ENCODE measurements around the gene CSHL1.

The CSHL1 gene

DNA sequence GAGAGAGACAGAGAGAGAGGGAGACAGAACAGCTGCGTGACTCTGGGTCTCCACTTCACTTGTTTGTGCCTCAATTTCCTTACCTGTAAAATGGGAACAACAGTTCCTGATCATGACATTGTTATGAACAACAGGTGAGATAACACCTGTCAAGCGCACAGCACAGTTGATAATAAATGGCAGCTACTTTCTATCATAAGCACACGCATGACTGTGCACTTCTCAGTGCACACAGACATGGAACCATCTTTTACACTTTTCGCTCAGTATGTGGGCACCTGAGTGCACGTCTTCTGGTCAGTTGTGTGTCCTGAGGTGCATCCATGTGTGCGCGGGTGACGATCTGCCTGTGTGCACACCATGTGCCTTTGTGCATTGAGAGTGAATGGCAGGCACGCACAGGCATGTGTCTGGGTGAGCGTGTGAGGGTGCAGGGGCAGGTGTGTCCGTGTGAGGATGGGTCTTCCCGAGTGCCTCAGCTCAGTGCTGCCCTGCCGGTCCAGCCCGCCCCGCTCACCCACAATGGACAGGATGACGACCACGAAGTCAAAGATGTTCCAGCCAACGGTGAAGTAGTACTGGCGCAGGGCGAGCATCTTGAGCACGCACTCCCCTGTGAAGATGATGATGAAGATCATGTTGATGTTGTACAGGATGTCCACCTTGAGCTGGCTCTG, 31.4 kb upstream of the CSHL1 start:
- no peak for TF ChIP-seq CTCF (IDR thresholded peaks at IDR 0.05; ENCODE audit: insufficient read depth, low read length, poor library complexity, severe bottlenecking)
- H3K27me3 ChIP-seq (replicated peaks; ENCODE audit: control insufficient read depth, insufficient read depth, low read length) = no peaks in the 10 kb centered on the region
- no peak for DNase-seq (ENCODE audit: extremely low read depth, insufficient read length)
- H3K36me3 ChIP-seq (ENCODE audit: control insufficient read depth, insufficient read depth, low read length) = no peaks in the 10 kb centered on the region
- no peak overlapping the region for H3K4me3 ChIP-seq (replicated peaks; ENCODE audit: low read depth, low read length)

DNA sequence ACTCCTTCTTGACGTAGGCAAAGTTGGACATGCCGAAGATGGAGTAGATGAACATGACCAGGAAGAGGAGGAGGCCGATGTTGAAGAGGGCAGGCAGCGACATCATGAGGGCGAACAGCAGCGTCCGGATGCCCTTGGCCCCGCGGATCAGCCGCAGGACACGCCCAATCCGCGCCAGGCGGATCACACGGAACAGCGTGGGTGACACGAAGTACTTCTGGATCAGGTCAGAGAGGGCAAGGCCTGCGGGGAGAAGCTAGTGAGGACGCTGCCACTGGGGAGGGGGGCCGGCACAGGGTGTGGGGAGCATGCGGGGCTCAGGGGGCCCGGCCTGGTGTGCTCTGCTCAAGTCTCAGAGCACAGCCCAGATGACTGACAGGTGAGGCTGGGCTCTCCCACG, 30.7 kb upstream of the CSHL1 start:
- no peak for TF ChIP-seq CTCF (IDR thresholded peaks at IDR 0.05; ENCODE audit: insufficient read depth, low read length, poor library complexity, severe bottlenecking)
- H3K36me3 ChIP-seq (ENCODE audit: control insufficient read depth, insufficient read depth, low read length) = no peaks in the 10 kb centered on the region
- no peak overlapping the region for H3K4me3 ChIP-seq (replicated peaks; ENCODE audit: low read depth, low read length)
- no peak for DNase-seq (ENCODE audit: extremely low read depth, insufficient read length)
- H3K27me3 ChIP-seq (replicated peaks; ENCODE audit: control insufficient read depth, insufficient read depth, low read length) = no peaks in the 10 kb centered on the region

GRCh38 chr17:63941162-63941561, 30.1 kb upstream of the CSHL1 start:
- Histone ChIP-seq H3K4me3 (replicated peaks; ENCODE audit: low read depth, low read length) (no peak overlapping the region), H3K27me3 (replicated peaks; ENCODE audit: control insufficient read depth, insufficient read depth, low read length) (no peaks in the 10 kb centered on the region), H3K36me3 (ENCODE audit: control insufficient read depth, insufficient read depth, low read length) (no peaks in the 10 kb centered on the region)
- no peak for TF ChIP-seq CTCF (IDR thresholded peaks at IDR 0.05; ENCODE audit: insufficient read depth, low read length, poor library complexity, severe bottlenecking)
- no peak for DNase-seq (ENCODE audit: extremely low read depth, insufficient read length)

DNA sequence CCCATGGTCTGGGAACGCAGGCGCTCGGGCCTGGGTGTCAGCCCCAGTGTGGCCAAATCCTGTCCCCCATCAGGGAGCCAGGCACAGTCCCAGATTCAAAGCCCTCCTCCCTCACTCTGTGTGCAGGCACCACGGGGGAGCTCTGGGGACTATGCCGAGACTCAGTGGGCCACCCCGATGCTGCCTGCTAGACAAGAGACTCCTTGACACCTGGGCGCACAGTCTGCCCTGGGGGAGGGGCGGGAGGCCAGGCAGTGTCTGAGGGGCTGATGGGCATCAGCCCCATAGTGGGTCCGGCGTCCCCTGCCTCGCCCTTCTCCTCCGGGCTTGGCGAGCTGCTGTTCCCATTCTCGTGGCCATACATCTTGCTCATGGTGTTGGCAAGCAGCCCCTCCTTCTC, 29.5 kb upstream of the CSHL1 start:
- H3K36me3 ChIP-seq (ENCODE audit: control insufficient read depth, insufficient read depth, low read length) = no peaks in the 10 kb centered on the region
- no peak for TF ChIP-seq CTCF (IDR thresholded peaks at IDR 0.05; ENCODE audit: insufficient read depth, low read length, poor library complexity, severe bottlenecking)
- DNase-seq (ENCODE audit: extremely low read depth, insufficient read length) = no peak
- no peaks in the 10 kb centered on the region for H3K27me3 ChIP-seq (replicated peaks; ENCODE audit: control insufficient read depth, insufficient read depth, low read length)
- H3K4me3 ChIP-seq (replicated peaks; ENCODE audit: low read depth, low read length) = no peak overlapping the region

DNA sequence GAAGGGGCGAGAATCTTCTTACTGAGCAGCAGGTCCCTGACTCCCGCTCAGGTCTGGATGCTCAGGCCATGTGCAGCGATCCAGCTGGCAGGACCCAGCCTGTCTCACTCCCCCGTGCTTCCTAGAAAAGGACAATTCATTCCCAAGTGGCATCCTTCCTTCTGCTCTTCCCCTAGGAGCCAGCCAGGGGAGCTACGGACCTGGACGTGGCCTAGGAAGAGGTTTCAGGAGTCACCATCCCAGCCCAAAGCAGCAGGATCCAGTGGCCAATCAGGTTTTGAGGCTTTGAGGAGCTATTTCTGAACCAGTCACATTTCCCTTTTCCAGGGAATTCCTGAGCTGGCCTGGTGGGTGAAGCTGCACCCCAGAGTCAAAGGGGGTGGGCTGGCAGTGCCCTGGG, 28.8 kb upstream of the CSHL1 start:
- TF ChIP-seq CTCF (IDR thresholded peaks at IDR 0.05; ENCODE audit: insufficient read depth, low read length, poor library complexity, severe bottlenecking) = no peak
- no peaks in the 10 kb centered on the region for H3K36me3 ChIP-seq (ENCODE audit: control insufficient read depth, insufficient read depth, low read length)
- no peak for DNase-seq (ENCODE audit: extremely low read depth, insufficient read length)
- H3K4me3 ChIP-seq (replicated peaks; ENCODE audit: low read depth, low read length) = no peak overlapping the region
- no peaks in the 10 kb centered on the region for H3K27me3 ChIP-seq (replicated peaks; ENCODE audit: control insufficient read depth, insufficient read depth, low read length)

DNA sequence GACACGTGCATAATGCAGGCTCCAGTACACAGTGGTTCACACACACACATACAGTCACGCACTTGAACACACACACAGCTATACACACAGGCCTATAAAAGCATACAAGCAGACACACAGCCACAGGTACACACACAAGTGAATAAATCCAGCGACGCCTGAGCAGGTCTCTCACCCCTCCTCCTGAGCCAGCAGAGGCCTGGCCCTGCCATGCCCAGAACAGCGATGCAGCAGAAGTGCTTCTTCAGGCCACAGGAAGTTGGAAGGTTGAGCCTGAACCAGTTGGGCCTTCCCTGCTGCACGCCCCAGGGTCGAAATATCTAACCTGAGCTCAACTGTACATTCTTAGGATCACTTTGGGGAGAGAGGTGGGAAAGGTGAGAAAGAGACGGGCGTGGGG, 28.3 kb upstream of the CSHL1 start:
- Histone ChIP-seq H3K4me3 (replicated peaks; ENCODE audit: low read depth, low read length) (no peak overlapping the region), H3K36me3 (ENCODE audit: control insufficient read depth, insufficient read depth, low read length) (no peaks in the 10 kb centered on the region), H3K27me3 (replicated peaks; ENCODE audit: control insufficient read depth, insufficient read depth, low read length) (no peaks in the 10 kb centered on the region)
- no peak for DNase-seq (ENCODE audit: extremely low read depth, insufficient read length)
- no peak for TF ChIP-seq CTCF (IDR thresholded peaks at IDR 0.05; ENCODE audit: insufficient read depth, low read length, poor library complexity, severe bottlenecking)

All from GM06990 (cell line).